HG03025 (cell line): ENCODE measurements around the gene C16orf86.
"Not testable (repeated sequence)": the region's sequence is repeated elsewhere in the genome, so short reads cannot be mapped to it uniquely, and the experiment has no call there.

ENCODE experiments used
- ATAC-seq: cut with Tn5 transposase; IDR thresholded peaks from one replicate; pipeline ENCODE4 v1.9.1; 2021; ENCODE audit warnings: mild to moderate bottlenecking, moderate library complexity; ENCODE audit not compliant: unreplicated experiment, low FRiP score

The C16orf86 gene

GRCh38 chr16:67685388-67686112 lies 18.9 kb downstream of the C16orf86 start:
- no peak for ATAC-seq

GRCh38 chr16:67693517-67694285 lies 27.1 kb downstream of the C16orf86 start:
- ATAC-seq: not testable (repeated sequence)

GRCh38 chr16:67694611-67695010 lies 28.0 kb downstream of the C16orf86 start:
- no peak for ATAC-seq

GRCh38 chr16:67697422-67698185 lies 31.0 kb downstream of the C16orf86 start:
- no peak for ATAC-seq

- no peak for ATAC-seq
Measured at GRCh38 chr16:67699265-67699664, 32.7 kb downstream of the C16orf86 start.

- ATAC-seq: no peak
Measured at GRCh38 chr16:67701420-67701819, 34.8 kb downstream of the C16orf86 start.

- ATAC-seq: no peak
Measured at GRCh38 chr16:67702130-67702529, 35.5 kb downstream of the C16orf86 start.

GRCh38 chr16:67703626-67704025 lies 37.0 kb downstream of the C16orf86 start:
- no peak for ATAC-seq

GRCh38 chr16:67704110-67704509 lies 37.5 kb downstream of the C16orf86 start:
- ATAC-seq: no peak

- no peak for ATAC-seq
Measured at GRCh38 chr16:67707210-67707609, 40.6 kb downstream of the C16orf86 start.

- no peak for ATAC-seq
Measured at GRCh38 chr16:67707790-67708189, 41.2 kb downstream of the C16orf86 start.

- no peak for ATAC-seq
Measured at GRCh38 chr16:67708368-67708771, 41.8 kb downstream of the C16orf86 start.

- ATAC-seq: no peak
Measured at GRCh38 chr16:67709050-67709449, 42.4 kb downstream of the C16orf86 start.

- no peak for ATAC-seq
Measured at GRCh38 chr16:67710607-67711006, 44.0 kb downstream of the C16orf86 start.

GRCh38 chr16:67713647-67714273 lies 47.1 kb downstream of the C16orf86 start:
- no peak for ATAC-seq

- ATAC-seq: no peak
Measured at GRCh38 chr16:67714522-67714921, 47.9 kb downstream of the C16orf86 start.

- ATAC-seq: no peak
Measured at GRCh38 chr16:67716097-67716496, 49.5 kb downstream of the C16orf86 start.
